Esophagus muscularis mucosa (tissue), 4 donors: Measurements from ENCODE around the gene BTNL8. TPM values are rescaled to one million over a fixed set of nuclear protein-coding genes. Genes with fewer than 3 reads are reported as not detected.

Experiments
- DNase-seq: peaks from one replicate; pipeline ENCODE4 v3.0.0-alpha.2; 2017; ENCODE audit errors: extremely low spot score
- H3K27ac ChIP-seq, 4 donors: fragments of 200-600 bp; sonication (generic); replicated peaks in 1 of 4; 1 replicate in 3 of 4; 2 replicates in 1 of 4; pipeline ENCODE4 v1.5.1; 2016 to 2019; ENCODE audit warnings: mild to moderate bottlenecking in 1 of 4
- H3K27me3 ChIP-seq, 4 donors: fragments of 200-600 bp; sonication (generic); one replicate each; pipeline versions ENCODE4 v1.5.1 to v1.6.0; 2016 to 2019
- H3K36me3 ChIP-seq, 4 donors: fragments of 200-600 bp; sonication (generic); one replicate each; pipeline ENCODE4 v1.5.1; 2016 to 2019
- H3K4me1 ChIP-seq, 4 donors: fragments of 200-600 bp; sonication (generic); one replicate each; pipeline ENCODE4 v1.5.1; 2016 to 2019
- H3K4me3 ChIP-seq, 4 donors: fragments of 200-600 bp; sonication (generic); 1 replicate in 2 of 4; 2 replicates in 2 of 4; pipeline ENCODE4 v1.5.1; 2016 to 2019; ENCODE audit warnings: mild to moderate bottlenecking in 4 of 4, moderate library complexity in 1 of 4
- H3K9me3 ChIP-seq, 4 donors: fragments of 200-600 bp; sonication (generic); 1 replicate in 3 of 4; 2 replicates in 1 of 4; pipeline ENCODE4 v1.5.1; 2016 to 2019
- EP300 ChIP-seq: sonication (generic); formaldehyde crosslinking; IDR thresholded peaks from one replicate; pipeline ENCODE4 v1.6.1; 2017; ENCODE audit warnings: antibody characterized with exemption
- POLR2A ChIP-seq: fragments of 450-650 bp; IDR thresholded peaks from one replicate; pipeline ENCODE4 v1.6.1; 2017; ENCODE audit warnings: antibody characterized with exemption, moderate library complexity, mild to moderate bottlenecking, low read depth
- POLR2AphosphoS5 ChIP-seq, 2 donors: sonication (generic); formaldehyde crosslinking; IDR thresholded peaks; one replicate each; pipeline ENCODE4 v1.6.1; 2017; ENCODE audit warnings: antibody characterized with exemption in 2 of 2
- WGBS: methylation state at CpG from one replicate; pipeline ENCODE4 v1.1.5; 2018; 5-methylcytosine and 5-hydroxymethylcytosine counted together
- intact Hi-C: fragments of 100-400 bp; cut with DNase I; formaldehyde crosslinking; loops from one replicate; pipeline ENCODE4 v1.15.1; 2023
- total RNA-seq, 4 donors: library from RNA; depleted of rRNA; stranded (reverse); fragments of >200 nt; gene quantifications; one replicate each; pipeline versions ENCODE4 v1.1.0 to v1.2.1, GENCODE V29; 2016
- TF ChIP-seq, protein P1 (sequence below), 3 experiments: fragments of 200-600 bp in 2 of 3; fragments of 450-650 bp in 1 of 3; sonication (generic) in 2 of 3; IDR thresholded peaks; one replicate each; pipeline ENCODE4 v1.5.1; 2017 to 2019; ENCODE audit warnings: antibody characterized with exemption in 3 of 3, mild to moderate bottlenecking in 2 of 3, moderate library complexity in 1 of 3

BTNL8 gene
- total RNA-seq, 4 donors from 2014 or later = 0.17 to 0.58 (median 0.34) TPM; not detected in 1

DNA sequence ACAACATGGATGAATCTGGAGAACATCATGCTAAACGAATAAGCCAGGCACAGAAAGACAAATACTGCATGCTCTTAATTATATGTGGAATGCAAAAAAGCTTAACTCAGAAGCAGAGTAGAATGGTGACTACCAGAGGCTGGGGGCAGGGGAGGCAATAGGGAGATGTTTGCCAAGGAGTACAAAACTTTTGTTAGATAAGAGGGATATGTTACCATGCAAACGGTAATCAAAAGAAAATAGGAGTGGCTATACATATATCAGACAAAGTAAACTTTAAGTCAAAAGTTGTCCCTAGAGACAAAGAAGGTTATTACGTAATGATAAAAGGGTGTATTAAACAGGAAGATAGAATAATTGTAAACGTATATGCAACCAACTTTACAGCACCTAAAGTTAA lies 71.9 kb downstream of the BTNL8 start:
- Histone ChIP-seq H3K27ac (no peak overlapping the region), H3K36me3 (no peaks in the 10 kb centered on the region), H3K4me3 (no peak overlapping the region), H3K9me3 (no peaks in the 10 kb centered on the region), H3K4me1 (no peaks in the 10 kb centered on the region), H3K27me3 (no peaks in the 10 kb centered on the region)
- no peak for TF ChIP-seq POLR2A
- TF ChIP-seq POLR2AphosphoS5 (IDR thresholded peaks at IDR 0.05) = no peak
- TF ChIP-seq EP300 = no peak
- TF ChIP-seq, protein P1, sequence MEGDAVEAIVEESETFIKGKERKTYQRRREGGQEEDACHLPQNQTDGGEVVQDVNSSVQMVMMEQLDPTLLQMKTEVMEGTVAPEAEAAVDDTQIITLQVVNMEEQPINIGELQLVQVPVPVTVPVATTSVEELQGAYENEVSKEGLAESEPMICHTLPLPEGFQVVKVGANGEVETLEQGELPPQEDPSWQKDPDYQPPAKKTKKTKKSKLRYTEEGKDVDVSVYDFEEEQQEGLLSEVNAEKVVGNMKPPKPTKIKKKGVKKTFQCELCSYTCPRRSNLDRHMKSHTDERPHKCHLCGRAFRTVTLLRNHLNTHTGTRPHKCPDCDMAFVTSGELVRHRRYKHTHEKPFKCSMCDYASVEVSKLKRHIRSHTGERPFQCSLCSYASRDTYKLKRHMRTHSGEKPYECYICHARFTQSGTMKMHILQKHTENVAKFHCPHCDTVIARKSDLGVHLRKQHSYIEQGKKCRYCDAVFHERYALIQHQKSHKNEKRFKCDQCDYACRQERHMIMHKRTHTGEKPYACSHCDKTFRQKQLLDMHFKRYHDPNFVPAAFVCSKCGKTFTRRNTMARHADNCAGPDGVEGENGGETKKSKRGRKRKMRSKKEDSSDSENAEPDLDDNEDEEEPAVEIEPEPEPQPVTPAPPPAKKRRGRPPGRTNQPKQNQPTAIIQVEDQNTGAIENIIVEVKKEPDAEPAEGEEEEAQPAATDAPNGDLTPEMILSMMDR (IDR thresholded peaks at IDR 0.05) = no peak
- intact Hi-C loops = no loop called here
- DNase-seq = no peak
- WGBS = 77% methylated on average over 4 of the region's 4 CpGs

DNA sequence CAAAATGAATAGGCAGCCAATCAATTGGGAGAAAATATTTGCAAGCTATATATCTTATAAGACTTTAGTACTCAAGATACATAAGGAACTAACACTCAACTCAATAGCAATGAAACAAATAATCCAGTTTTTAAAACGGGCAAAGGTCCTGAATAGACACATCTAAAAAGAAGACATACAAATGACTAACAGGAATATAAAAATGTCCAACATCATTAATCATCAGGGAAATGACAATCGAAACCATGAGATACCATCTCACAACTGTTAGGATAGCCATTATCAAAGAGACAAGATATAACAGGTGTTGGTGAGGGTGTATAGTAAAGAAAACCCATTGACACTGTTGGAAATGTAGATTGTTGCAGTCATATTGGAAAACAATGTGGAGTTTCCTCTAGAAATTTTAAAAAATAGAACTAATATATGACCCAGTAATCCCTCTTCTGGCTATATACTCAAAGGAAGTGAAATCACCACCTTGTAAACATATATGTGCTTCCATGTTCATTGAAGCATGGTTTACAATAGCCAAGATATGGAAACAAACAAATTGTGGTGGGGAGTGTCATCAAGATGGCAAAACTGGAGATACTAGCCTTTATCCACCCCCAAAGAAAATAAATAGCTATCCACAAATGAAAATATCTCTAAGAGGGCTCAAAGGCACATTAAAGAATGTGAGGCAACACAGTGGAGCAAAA lies 75.8 kb downstream of the BTNL8 start:
- Histone ChIP-seq H3K36me3 (no peaks in the 10 kb centered on the region), H3K27ac (no peak overlapping the region), H3K4me3 (no peak overlapping the region), H3K4me1 (no peaks in the 10 kb centered on the region), H3K9me3 (no peaks in the 10 kb centered on the region), H3K27me3 (no peaks in the 10 kb centered on the region)
- TF ChIP-seq POLR2A (no peak), EP300 (no peak), POLR2AphosphoS5 (IDR thresholded peaks at IDR 0.05) (no peak)
- TF ChIP-seq, protein P1 (IDR thresholded peaks at IDR 0.05) = no peak
- intact Hi-C loops = no loop called here
- DNase-seq = no peak
- WGBS = 75% methylated on average over 2 of the region's 2 CpGs

DNA sequence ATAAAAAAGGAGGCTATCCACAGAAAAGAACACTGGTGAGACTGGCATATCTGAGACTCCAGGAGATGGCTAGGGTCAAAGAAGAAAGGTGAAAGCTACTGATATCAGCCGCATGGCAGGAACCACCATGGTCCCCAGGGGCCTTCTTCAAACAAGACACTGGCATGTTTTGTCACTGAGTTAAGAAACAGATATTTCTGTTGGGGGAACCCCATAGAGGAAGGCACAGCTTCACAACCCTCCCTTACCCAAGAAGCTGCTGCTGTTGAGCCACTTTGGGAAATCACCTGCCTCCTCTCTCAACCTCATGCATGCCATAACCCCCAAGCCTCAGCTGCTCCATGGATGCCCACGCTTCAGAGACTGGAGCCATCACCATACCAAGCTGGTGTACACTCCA lies 76.4 kb downstream of the BTNL8 start:
- H3K27me3 ChIP-seq = no peaks in the 10 kb centered on the region
- WGBS = 88% methylated on average over 2 of the region's 2 CpGs
- TF ChIP-seq EP300 = no peak
- TF ChIP-seq, protein P1 (IDR thresholded peaks at IDR 0.05) = no peak
- H3K4me1 ChIP-seq = no peaks in the 10 kb centered on the region
- H3K36me3 ChIP-seq = no peaks in the 10 kb centered on the region
- no peaks in the 10 kb centered on the region for H3K9me3 ChIP-seq
- H3K4me3 ChIP-seq = no peak overlapping the region
- intact Hi-C loops = no loop called here
- DNase-seq = no peak
- H3K27ac ChIP-seq = no peak overlapping the region

DNA sequence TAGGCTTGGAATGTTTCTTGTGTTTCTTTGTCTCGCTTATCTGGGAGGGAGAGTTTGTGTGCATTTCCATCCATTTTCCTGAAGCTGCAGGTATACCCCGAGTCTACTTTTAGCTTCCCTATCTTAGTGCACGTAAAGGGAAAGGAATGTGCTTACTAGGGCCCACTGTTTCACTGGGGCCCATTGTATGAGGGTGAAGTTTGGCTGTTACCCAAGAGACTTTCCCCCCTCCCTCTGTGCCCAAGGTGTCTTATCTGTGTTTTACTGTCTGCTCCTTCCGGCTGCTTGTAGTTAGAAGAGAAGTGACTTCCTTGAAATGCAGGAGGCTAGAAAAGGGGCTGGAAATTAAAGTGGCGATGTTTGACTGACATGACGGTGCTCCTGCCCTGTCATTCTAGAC lies 77.6 kb downstream of the BTNL8 start:
- no peak overlapping the region for H3K27ac ChIP-seq
- H3K36me3 ChIP-seq = no peaks in the 10 kb centered on the region
- intact Hi-C loops = no loop called here
- TF ChIP-seq POLR2AphosphoS5 (IDR thresholded peaks at IDR 0.05) = no peak
- TF ChIP-seq, protein P1 (IDR thresholded peaks at IDR 0.05) = no peak
- TF ChIP-seq EP300 = no peak
- no peak for TF ChIP-seq POLR2A
- H3K27me3 ChIP-seq = no peaks in the 10 kb centered on the region
- H3K4me3 ChIP-seq = no peak overlapping the region
- H3K9me3 ChIP-seq = no peaks in the 10 kb centered on the region
- DNase-seq = no peak
- H3K4me1 ChIP-seq = no peaks in the 10 kb centered on the region
- 88% methylated on average over 6 of the region's 6 CpGs for WGBS

DNA sequence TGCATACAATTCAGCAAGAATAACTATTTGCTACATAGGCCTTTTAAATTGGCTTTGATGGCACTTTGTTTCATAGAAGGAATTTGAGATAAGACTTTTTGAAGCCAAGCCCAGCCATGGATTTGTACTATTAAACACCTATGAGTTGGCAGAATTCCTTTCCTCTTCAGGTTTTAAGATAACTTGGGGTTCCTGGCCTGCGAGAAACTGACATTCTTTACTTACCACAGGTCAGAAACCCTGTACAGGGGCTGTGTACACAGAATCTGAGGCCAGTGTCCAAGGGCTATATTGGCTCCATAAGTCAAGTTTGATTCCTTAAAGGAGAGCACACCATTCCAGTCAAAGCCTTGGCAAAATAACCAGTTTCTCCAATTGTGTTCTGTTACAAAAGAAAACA lies 78.9 kb downstream of the BTNL8 start:
- no peaks in the 10 kb centered on the region for H3K9me3 ChIP-seq
- no peaks in the 10 kb centered on the region for H3K36me3 ChIP-seq
- WGBS = 56% methylated on average over 1 of the region's 1 CpG
- H3K27ac ChIP-seq = no peak overlapping the region
- no peaks in the 10 kb centered on the region for H3K27me3 ChIP-seq
- no peak for DNase-seq
- intact Hi-C loops = no loop called here
- no peak overlapping the region for H3K4me3 ChIP-seq
- TF ChIP-seq, protein P1 (IDR thresholded peaks at IDR 0.05) = no peak
- TF ChIP-seq POLR2AphosphoS5 (IDR thresholded peaks at IDR 0.05) (no peak), POLR2A (no peak)
- no peaks in the 10 kb centered on the region for H3K4me1 ChIP-seq
